G401.6 (cell line): ENCODE measurements around the gene RNF5.
"Not testable (repeated sequence)": the region's sequence is repeated elsewhere in the genome, so short reads cannot be mapped to it uniquely, and the experiment has no call there.

Source experiments
- FAIRE-seq: peaks from 2 replicates; lab custom pipeline; 2012; peaks lifted over from hg19 to GRCh38; lab: Jason Lieb, UNC

The RNF5 gene

GRCh38 chr6:32189742-32190053, 11.5 kb downstream of the RNF5 start:
- FAIRE-seq: no peak

GRCh38 chr6:32190054-32190851, 12.0 kb downstream of the RNF5 start, which contains the start of gene PBX2:
Gene PBX2 (minus strand): TSS chr6:32190202. CDS start chr6:32189915, 287 bp downstream.
- FAIRE-seq: no peak

DNA sequence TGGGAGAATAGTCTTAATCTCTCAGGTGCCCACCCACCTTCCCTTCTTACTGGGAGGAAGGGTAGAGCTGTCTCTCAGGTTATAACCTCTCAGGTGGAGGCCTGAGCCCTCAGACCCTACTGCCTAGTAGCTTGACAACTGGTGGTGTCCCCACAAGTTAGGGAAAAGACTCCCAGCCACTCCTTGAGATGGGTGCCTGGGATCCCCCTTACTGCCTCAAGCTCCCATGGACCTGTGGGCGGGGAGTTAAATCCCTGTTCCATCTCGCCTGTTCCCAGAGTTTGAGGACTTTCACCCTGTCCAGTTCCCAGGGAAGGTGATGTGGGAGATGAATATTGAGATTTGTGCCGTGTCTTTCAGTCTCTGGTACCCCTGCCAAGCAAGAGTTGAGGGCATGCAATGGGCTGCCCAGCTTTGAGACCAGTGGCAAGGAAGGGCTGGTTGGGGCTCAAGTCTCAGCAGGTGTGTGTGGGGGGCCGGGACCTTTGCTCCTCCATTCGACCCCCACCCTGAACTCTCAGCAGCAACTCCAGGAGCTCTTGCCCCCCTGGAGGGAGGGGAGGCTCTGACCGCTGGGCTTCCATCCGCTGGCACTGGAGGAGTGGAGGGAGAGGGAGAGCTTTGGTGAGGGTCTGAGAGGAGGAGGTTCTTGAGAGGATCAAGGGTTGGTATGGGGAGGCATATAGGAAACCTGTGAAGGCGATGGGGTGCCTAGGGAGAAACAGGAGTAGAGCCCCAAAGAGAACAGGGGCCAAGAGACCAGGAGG, 12.9 kb downstream of the RNF5 start:
- FAIRE-seq: no peak

GRCh38 chr6:32191696-32192607, 13.7 kb downstream of the RNF5 start:
- no peak for FAIRE-seq

DNA sequence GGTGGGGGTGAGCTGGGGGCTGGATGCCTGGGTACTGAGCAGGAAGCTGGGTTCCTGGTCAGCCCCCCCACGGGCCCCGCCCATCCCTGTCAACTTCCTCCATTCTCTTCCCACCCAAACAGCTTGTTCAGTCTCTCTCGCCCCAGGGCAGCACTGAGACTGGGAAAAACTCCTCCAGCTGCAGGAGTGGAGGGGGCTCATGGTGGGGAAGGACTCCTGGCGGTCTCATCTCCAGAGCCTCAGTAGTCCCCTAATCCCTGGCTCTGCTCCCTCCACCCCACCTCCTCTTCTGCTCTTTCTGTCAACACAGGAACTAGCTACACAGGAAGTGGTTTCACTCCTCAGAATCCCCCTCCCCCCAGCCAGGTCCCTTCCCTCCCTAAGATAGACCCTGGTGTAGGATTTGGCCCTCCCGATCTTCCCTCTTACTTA, 14.4 kb downstream of the RNF5 start, which contains the start of gene GPSM3:
GPSM3 (minus strand) TSS at position 36 of the 432 bp plus-strand sequence. CDS start 130 bp downstream, outside the sequence.
- no peak for FAIRE-seq

DNA sequence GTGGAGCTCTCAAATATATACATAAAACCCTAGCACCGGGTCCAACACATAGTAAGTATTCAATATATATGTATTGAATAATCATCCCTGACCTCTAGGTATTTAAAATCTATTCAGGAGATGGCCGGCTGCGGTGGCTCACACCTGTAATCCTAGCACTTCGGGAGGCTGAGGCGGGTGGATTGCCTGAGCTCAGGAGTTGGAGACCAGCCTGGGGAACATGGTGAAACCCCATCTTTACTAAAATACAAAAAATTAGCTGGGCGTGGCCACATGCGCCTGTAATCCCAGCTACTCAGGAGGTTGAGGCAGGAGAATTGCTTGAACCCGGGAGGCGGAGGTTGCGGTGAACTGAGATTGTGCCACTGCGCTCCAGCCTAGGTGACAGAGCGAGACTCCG, 14.9 kb downstream of the RNF5 start:
- not testable (repeated sequence) for FAIRE-seq

DNA sequence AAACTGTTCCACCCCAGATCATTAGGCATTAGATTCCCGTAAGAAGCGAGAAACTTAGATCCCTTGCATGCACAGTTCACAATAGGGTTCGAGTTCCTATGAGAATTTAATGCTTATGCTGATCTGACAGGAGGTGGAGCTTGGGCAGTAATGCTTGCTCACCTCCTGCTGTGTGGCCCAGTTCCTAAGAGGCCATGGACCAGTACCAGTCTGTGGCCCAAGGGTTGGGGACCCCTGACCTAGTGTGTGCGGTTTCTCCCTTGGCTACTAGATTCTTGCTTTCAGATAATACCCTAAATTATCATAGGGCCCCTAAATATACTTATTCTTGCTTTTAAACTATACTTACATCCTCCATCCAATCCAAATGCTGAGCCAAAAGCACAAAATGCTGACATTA, 16.2 kb downstream of the RNF5 start:
- FAIRE-seq: no peak

GRCh38 chr6:32194825-32195651, 16.8 kb downstream of the RNF5 start:
- no peak for FAIRE-seq

DNA sequence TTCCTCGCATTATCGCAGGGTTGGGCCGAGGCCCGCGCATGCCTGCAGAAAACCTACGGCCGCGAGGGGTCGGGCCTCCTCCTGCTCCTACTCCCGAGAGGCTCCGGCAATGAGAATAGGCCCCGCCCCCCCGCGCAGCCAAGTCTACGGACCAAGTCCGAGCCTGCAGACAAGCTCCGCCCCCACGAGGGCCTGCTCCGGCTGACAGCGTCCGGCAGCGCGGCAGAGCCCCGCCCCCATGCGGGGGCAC, 17.4 kb downstream of the RNF5 start:
- FAIRE-seq: peak; percentile 98

GRCh38 chr6:32195902-32196681, 17.9 kb downstream of the RNF5 start:
- no peak for FAIRE-seq

DNA sequence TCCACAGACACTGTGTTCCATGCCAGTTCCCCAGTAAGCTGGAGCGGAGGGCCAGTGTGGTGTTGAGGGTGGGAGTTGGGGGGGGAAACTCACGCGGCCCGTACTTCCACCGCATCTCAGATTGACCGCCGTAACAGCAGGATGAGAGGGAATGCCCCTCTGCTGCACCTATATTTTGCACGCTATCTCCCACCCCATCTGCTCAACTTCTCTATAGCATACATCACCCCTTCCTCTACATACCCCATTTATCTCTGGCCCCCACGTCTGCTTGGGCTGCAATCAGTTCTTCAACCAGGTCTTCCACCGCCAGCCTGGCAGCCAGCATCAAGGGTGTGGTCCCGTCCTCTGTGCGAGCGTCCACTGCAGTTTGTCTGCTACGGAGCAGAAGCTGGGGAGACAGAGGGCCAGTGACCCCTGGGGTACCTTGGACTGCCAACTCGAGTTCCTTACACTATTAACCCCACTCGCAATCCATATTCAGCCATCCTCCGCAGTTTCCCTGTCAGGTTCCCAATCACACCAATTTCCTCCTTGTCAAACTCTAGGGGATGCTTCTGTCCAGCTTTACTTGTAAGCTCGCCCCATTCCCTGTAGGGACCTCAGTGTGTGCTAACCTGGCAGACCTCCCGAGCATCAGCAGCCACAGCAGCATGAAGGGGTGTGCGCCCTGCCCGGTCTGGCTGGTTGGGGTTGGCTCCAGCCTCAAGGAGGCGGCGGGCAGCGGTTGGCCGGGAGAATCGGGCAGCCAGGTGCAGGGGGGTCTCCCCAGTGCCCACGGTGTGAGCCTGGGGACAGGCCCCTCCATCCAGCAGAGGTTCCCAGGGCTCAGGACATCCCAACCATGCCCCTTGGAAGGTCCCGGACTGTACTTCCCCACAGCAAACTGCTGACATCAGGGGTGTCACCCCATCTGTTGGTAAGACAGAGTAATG, 18.7 kb downstream of the RNF5 start:
- no peak for FAIRE-seq

DNA sequence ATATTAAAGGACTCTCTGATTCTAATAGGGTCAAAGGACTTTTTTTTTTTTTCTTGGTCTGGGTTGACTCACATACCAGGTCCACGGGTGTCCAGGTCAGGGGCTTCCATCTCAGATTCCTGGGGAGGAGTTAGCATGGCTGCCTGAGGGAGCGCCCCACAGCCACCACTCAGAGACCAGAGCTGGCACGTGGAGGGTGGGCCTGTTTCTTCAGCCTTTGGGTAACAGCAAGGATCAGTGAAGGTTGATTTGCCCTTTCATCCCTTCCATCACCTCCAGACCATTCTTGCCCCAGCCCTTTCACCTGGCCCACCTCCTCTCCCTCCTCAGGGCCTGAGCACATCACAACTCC, 20.1 kb downstream of the RNF5 start:
- FAIRE-seq: no peak

GRCh38 chr6:32198866-32199265, 20.7 kb downstream of the RNF5 start:
- FAIRE-seq: no peak

- FAIRE-seq: no peak
These were observed 22.7 kb downstream of the RNF5 start for GRCh38 chr6:32200711-32201475.

GRCh38 chr6:32202186-32202585, 24.0 kb downstream of the RNF5 start:
- no peak for FAIRE-seq

DNA sequence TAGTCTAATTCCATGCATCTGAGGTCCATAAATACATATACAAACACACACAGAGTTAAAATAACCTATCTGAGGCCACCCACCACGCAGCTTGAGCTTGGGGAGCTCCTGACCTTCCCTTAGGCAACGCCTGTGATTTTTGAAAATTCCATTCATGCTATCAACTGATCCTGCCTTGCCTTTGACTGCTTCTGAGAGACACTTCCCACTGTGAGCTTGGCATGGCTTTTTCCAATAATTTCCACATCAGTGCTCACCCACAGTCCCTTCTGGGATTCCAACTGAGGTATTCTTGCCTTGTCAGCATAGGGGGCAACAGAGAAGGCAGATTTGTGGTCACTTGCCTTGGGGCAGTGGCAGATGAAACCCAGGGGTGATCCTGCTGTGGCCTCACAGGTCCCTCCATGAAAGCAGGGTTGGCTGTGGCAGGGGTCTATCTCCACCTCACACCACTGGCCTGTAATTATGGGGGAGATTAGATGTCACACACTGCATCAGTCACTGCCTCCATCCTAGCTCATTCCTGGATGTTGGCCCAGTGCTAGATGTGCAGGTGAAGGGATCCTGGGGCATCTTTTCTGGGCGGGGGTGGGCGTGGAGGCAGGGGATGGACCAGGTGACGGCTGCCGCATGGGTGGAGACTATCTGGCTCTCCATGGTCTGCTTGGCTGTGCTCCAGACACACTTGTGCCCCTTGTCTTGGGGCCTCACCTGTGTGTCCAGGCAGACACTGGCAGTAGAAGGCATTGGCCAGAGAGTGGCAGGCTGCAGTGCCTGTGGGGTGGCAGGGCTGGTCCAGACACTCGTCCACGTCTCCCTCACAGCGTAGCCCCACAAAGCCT, 25.4 kb downstream of the RNF5 start:
- no peak for FAIRE-seq

- no peak for FAIRE-seq
These were observed 26.1 kb downstream of the RNF5 start for GRCh38 chr6:32204268-32204715.

DNA sequence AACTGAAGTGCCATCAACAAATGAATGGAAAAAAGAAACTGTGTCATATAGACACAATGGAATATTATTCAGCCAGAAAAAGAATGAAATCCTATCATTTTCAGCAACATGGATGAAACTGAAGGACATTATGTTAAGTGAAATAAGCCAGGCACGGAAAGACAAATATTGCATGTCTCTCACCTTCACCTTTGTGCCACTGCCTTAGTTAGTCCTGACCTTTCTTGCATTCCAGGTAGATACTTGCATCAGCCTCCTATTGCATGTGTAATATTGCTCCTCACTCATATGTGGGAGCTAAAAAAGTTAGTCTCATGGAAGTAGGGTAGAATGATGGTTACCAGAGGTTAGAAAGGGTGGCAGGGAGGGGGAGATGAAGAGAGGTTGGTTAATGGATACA, 30.8 kb downstream of the RNF5 start:
- no peak for FAIRE-seq
